HG03575 (cell line): ENCODE measurements around the gene MYL1.

ENCODE experiments used
- ATAC-seq: cut with Tn5 transposase; IDR thresholded peaks from one replicate; pipeline ENCODE4 v1.9.1; 2021; ENCODE audit not compliant: unreplicated experiment, insufficient number of reproducible peaks, low FRiP score; ENCODE audit errors: extremely low read depth

Gene MYL1

DNA sequence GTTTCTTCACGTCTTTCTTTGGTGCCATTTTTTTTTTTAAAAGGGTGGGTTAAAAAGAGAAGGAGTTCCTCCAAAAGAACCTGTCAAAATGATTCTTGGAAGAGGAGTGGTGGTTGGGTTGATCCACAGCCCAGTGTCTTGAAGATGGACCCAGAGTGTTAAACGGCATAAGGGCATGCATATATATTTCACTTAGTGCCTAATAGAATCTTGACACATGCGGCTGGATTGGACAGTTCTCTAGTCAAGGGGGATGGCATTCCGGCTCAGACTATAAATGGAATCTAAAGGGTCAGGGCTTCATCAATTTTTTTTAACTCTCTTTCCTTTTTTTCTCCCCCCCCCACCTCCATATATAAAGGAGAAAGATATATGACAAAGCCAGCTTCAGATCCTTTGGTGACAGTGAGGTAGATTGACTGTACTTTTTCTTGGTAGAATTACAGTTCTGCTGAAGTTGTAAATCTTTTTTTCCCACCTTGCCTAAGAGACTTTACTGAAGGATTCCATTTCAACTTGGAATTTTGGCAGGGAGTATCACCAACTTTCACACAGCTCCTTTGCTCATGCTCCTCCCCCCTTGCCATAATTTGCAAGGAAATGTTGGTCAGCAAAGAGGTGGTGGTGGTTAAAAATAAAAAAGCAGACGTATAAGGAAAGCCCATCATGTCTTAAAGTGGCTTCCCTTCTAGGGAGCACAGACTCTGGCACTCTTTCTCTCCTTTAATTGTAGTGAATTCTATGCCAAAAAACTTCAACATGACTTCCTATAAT is at the start of gene MYL1:
Gene MYL1, minus strand, starts transcription at position 160 of the 774 bp plus-strand sequence. Its CDS starts 132 bp downstream, at position 28.
- no peak for ATAC-seq

DNA sequence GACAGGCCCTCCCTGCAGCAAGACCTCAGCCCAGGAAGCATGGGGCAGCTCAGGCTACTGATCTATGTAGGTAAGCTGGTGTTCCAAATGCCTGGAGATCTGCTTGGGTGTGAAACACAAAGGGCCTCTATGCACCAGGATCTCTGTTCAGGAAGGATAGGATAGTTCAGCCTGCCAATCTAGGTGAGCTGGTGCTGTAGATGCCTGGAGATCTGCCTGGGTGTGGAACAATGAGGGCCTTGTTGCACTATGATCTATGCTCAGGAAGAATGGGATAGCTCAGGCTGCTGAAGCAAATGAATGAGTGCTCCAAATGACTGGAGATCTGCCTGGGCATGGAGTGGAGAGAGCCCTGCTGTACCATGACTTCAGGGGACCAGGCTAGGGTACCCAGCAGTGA is 48.9 kb upstream of the MYL1 start:
- ATAC-seq: no peak

DNA sequence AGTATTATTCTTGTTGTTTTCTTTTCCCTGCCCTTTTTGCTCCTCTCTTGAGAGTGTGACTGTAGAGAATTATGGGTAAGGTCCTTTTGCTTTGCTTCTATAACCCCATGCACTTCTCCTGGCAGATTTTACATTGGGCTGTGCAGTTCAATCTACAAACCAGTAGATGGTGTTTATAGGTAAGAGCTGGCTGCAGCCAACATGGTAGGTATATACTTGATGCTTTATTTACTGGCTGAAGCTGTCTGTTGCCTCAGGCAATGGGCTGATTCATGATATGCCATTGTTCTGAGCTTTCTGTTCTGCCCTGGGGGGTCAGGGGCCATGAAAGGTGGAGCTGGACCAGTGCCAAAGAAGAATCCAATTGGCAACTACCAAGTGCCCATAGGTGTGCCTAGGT is 48.3 kb upstream of the MYL1 start:
- ATAC-seq: no peak

DNA sequence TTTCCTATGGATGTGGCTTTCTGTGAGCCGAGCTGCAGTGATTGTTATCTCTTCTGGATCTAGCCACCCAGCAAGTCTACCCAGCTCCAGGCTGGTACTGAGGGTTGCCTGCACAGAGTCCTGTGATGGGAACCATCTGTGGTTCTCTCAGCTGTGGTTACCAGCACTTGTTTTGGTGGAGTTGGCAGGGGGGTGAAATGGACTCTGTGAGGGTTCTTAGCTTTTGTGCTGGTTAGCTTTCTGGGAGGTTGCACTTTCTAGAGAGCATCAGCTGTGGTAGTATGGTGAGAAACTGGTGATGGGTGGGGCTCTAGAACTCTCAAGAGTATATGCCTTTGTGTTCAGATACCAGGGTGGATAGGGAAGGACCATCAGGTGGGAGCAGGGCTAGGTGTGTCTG is 45.4 kb upstream of the MYL1 start:
- no peak for ATAC-seq

DNA sequence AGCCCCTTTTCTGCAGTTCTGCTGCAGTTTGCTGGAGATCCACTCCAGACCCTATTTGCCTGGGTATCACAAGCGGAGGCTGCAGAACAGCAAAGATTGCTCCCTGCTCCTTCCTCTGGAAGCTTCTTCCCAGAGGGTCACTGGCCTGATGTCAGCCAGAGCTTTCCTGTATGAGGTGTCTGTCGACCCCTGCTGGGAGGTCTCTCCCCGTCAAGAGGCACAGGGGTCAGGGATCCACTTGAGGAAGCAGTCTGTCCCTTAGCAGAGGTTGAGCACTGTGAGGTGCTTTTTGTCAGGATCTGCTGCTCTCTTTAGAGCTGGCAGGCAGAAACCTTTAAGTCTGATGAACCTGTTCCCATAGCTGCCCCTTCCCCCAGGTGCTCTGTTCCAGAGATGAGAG is 42.0 kb upstream of the MYL1 start:
- no peak for ATAC-seq

DNA sequence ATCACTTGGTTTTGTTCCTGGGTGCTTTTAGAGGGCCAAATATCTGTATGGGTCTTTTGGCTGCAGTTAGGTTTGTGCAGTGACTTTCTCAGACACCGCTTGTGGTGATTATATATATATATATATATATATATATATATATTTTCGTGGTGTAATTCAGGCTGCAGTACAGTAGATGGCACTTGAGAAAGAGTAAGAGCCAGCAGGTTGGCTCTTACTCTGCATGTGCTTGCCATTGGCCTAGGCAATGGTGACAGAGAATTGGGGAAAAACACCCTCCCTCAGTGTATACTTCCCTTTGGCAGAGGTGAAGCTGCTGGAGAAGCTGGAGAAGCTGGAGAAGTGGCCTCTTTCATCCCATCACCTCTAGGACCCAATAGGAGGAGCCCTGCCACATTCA is 22.2 kb upstream of the MYL1 start:
- no peak for ATAC-seq

DNA sequence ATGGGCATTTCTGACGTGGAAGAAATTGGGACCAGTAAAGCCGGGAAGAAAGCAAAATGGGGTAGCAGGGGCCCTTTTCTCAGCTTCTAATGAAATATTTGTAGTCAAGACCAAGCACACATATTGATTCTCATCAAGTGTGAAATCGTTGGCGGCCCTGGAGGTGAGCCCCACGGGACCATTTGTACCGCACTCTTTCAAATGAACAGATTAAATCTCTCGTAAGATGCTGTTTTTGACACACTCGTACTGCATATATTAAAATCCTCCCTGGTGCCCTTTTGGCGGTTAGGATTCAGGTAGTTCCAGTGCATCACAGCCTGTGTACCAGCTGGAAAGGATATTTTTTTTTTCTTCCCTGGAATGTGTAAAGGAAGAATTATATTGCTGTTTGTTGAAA is 9.9 kb upstream of the MYL1 start:
- no peak for ATAC-seq

DNA sequence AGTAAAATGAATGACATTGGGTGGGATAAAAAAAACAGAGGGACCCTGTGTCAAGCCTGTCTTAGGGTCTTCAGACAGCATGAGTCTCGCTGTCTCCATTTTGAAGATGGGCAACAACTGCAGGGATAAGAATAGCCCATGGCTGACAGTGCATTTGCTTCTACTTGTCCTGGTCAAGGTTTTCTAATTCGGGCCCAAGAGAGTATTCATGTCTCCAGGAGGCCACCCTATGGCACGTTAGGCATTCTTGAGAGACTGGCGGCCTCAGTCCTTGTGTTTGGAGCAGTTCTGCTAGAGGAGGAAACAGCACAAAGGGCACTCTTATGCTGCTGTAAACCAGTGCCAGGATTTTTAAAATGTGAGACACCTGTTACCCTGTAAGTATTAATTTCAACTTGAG is 9.5 kb upstream of the MYL1 start:
- no peak for ATAC-seq

DNA sequence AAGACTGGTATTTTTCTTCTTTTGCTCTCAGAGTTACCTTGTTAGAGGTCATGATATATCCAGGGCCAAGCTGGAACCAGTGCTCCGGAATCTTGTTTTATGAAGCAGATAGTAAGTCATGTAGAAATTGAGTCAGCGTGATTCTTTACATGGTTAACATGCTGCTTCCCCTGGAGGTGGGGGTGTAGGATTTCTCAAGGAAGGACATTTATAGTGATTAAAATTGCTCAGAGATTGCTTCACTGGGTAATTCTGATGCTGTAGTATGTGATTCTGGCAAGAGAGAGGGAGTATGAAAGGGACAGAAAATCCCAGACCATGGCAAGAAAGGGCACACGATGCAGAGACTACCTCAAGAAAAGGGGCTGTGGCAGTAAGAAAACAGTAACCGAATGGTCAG is 8.0 kb upstream of the MYL1 start:
- no peak for ATAC-seq

DNA sequence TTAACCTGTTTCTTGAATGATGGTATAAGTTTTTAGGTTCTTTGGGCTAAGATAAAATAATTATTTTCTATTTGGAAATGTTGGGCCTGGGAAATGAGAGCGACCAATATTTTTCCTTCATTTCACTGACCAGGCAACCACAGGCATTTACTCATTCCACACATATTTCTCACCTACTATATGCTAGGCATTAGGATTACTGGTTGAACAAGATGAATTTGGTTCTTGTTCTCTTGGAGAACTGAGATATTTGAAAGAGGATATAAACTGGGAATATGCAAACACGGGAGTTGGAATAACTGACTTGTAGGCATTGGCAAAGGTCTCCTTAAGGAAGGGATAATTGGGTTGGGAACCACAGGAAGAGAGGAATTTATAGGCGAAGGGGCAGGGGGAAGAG is 3.9 kb upstream of the MYL1 start:
- no peak for ATAC-seq

DNA sequence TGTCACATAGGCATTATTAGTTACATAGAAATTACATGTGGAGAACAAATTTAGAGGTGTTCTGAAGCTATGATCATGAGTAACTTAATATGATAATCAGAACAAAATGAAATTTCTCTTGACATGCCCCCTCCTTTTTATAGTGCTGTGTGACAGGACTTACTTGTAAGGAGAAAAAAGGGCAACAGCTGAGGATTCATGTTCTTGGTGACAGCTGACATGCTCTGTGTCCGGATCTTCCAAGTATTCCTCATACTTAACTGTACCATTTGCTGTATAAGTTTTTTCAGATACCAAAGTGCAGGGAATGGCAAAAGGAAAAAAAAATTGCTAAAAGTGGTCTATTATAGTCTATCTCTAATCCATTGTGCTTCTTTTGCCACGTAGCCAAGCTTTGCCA is 3.5 kb upstream of the MYL1 start:
- ATAC-seq: no peak

DNA sequence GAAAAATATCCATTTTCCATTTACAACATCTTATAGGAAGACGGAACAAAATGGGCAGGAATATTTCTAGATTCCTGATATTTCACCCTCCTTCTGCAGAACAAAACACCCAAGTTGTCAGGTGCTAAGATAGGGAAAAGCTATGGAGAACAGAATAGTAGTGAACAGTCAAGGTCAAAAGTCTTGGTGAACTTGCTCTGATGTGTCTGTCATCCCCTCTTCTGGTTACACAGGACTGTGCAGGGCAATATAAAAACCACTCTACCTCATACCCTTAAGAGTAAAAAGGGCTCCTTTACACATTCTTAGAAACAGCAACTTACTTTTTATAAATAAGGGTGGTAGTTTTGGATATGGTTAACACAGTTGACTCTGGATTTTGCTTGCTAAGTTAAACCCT is 4.4 kb downstream of the MYL1 start:
- ATAC-seq: no peak

DNA sequence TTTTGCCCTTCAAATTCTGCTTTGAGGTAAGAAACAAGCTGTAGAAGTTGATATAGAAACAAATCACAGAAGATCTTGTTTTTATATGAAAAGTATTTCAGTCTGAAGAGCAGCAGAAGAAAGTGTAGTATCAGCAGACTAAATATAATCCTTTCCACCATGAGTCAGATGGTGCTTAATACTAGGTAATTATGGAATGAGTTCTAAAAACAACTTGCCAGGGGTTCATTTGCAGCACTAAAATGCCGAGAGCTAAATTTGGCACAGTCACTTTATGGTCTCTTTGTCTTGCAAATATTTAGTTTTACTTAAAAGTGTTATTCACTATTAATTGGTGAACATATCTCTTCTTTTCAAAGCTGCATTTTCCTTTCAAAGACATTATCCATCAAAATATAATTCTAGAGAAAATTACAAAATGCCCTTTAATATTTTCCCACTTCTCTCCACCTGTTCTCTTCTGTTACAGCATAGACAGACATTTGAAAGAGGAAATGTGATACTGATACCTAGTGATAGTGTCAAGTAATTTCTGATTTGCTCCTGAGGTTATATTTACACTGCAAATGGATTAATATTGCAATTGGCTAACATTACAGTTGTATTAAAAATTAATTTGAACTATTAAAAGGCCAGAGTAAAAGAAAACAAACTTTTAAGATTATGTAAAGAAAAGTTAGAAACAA is 5.3 kb downstream of the MYL1 start:
- ATAC-seq: no peak

DNA sequence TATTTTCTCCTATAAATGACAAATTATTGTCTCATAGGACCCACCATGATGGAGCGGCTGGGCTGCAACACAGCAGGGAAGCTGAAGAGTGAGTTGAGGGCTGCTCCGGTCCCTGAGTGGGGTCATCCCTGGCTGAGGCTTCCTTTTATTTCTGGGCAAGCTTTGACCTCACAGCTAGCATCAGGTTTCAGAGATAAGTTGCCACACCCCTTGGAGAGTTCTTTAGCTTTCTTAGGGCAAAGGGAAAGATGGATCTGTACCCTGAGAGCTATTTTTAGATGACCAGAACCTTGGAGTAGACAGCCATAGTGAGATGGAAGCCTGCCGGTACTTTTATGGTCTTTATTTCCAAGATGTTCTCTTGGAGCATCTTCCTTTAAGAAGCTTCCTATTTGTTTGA is 11.5 kb downstream of the MYL1 start:
- no peak for ATAC-seq

DNA sequence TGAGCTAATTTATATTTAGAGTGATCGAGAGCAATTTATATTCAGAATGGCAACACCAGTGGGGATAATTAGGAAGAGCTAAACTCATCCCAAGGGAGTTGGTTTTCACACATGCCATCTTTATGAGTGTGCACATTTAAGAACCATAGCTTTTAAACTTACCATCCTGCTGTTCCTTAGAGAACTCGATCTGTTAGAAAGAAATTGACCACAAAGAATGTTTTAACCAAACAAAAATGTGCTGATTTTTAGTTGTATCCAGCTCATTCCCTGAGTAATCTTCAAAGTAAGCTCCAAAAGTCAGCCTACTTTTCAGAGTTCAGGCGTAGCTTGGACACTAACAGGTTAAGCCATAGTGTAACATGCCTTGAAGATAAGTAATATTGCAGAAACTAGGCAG is 12.6 kb downstream of the MYL1 start:
- no peak for ATAC-seq

DNA sequence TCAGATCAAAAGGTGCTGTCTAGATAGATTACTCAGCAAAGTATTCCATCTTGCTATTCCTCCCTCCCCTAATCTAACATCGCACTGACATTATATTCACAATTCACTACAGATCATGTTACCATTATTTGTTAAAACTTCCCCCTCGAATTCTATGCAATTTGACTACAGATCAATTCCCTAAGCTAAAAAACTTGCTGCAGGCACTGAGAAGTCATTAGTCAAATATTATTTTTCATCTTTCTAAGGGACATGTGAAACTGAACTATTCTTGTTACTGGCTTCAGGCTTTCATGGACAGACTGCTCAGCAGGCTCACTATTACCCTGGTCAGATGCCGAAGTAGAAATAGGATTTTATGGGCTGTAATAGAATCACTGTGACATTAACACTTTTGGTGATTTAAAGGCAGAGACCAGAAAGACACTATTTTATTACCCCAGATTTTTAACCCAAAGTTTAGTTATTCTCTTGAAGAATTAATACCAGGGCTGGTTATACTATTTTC is 15.1 kb downstream of the MYL1 start:
- no peak for ATAC-seq

DNA sequence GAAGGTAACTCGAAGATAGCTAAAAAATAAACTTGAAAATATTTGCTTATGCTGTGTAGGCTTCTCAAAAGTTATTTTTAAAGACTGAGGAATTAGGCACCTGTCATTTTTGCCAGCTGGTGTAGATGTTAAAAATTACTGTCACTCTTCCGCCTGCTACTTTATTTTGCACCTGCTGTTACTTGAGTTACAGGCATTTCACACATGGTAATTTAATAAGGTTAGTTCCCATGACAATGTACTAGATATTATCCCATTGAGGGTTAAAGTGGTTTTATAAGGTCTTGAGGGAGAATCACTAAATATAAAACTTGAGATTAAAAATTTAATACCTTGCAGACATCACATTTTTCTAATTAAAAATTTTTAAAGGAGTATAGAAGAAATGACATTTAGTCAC is 26.6 kb downstream of the MYL1 start:
- ATAC-seq: no peak

DNA sequence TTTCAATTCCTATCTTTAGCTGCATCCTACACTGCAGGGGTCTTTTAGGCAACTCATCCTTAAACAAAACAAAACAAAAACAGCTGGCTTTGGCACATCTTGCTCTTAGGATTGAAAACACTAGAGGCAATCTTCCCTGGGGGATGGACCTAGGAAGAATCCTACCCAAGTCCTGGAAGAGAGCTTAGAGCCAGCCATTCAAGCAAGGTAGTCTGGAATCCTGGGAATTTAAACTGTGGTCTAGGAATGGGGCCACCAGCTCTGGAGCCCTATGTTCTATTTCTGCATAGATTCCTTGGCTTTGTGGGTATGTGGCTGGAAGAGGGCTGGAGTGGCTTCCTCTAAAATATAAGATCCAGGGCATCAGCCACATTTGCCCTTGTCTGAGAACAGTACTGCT is 27.7 kb downstream of the MYL1 start:
- no peak for ATAC-seq

DNA sequence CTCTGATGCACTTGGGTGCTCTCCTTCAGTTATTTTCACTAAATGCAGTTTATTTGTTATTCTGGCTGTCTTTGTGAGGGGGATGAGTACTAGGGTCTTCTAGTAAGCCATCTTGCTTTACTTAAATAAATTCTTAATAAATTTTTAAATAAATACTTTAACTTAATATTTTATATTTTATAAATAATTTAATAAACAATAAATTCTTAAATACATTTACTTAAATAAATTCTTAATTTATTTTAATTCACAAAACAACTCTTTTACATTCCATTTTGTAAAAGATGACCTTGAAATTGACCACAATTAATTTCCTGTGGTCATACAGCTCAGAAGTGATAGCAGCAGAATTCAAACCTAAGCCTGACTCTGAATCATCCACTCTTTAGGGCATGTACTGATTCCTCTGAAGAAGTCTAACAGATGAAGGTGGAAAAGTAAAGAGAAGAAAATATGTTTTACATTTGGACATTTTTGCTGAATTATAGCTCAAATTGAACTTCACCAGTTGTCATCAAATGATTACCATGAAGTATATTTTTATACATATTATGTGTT is 28.8 kb downstream of the MYL1 start:
- no peak for ATAC-seq

DNA sequence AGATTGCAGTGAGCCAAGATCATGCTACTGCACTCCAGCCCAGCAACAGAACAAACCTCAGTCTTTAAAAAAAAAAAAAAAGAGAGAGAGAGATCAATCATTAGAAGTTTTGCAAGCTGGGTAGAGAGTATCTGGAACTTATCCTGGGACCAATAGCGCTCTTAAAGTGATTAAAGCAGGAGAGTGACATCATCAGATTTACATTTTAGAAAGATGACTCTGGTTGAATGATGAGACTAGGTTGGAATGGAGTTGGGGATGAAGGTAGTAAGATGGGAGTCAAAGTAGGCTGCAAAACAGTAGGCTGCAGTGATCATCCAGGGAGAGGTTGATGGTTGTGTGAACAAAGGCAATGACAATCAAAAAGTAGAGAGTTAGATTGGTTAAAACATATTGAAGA is 37.8 kb downstream of the MYL1 start:
- ATAC-seq: no peak
